NCI-H2107 (cell line): ENCODE data around the gene CCT3.

ENCODE experiments used
- DNase-seq: peaks from one replicate; lab custom pipeline; 2025; lab: John Stamatoyannopoulos, UW

Gene CCT3

GRCh38 chr1:156281693-156282478 lies 56.2 kb downstream of the CCT3 start:
- no peak for DNase-seq

GRCh38 chr1:156281281-156281680 lies 56.8 kb downstream of the CCT3 start:
- DNase-seq, result no peak

- no peak for DNase-seq
Measured at GRCh38 chr1:156279837-156280236, 58.3 kb downstream of the CCT3 start.

- DNase-seq, result no peak
Measured at GRCh38 chr1:156276966-156277381, 61.1 kb downstream of the CCT3 start.

- no peak for DNase-seq
Measured at GRCh38 chr1:156276532-156276931, 61.6 kb downstream of the CCT3 start.

- no peak for DNase-seq
Measured at GRCh38 chr1:156270314-156270713, 67.8 kb downstream of the CCT3 start.

GRCh38 chr1:156268336-156268735 lies 69.8 kb downstream of the CCT3 start:
- DNase-seq, result no peak

- DNase-seq, result no peak
Measured at GRCh38 chr1:156266051-156266450, 72.0 kb downstream of the CCT3 start.

GRCh38 chr1:156263288-156263655 lies 74.8 kb downstream of the CCT3 start:
- no peak for DNase-seq

GRCh38 chr1:156262461-156263287 lies 75.4 kb downstream of the CCT3 start:
- DNase-seq, result no peak

GRCh38 chr1:156260896-156261295 lies 77.2 kb downstream of the CCT3 start:
- no peak for DNase-seq

GRCh38 chr1:156259805-156260204 lies 78.3 kb downstream of the CCT3 start:
- no peak for DNase-seq
